ENCODE results near the gene TLR5. TPM values are rescaled to one million over a fixed set of nuclear protein-coding genes. Genes with fewer than 3 reads are reported as not detected.

The TLR5 gene
- total and polyA plus RNA-seq, 7 donors: 0.20 to 3.1 (median 0.80) TPM

DNA sequence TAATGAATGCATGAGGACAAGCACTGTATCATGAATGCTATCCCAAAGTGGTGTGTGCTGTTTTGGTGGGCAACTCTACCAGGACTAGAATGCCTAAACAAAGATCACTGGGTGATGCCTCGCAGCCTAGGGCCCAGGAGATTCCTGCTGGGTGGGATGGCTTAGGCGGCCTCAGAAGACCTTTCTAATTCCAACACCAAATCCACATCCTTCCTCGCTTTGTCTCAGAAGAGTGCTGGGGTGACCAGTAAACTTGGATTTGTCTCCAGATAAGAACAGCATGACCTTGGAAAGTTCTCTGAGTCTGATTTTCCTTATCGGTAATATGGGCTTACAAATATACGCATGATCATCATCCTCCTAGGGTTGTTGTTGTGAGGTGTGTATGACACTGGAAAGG lies 76.6 kb downstream of the TLR5 start:
- Histone ChIP-seq H3K9me3 (no peaks in the 10 kb centered on the region), H3K27me3 (ENCODE audit: insufficient read depth in 3 of 3, low read length in 2 of 3) (no peaks in the 10 kb centered on the region), H3K27ac (no peak overlapping the region), H3K36me3 (ENCODE audit: insufficient read depth in 1 of 2, low read depth in 1 of 2) (no peaks in the 10 kb centered on the region), H3K4me3 (no peak overlapping the region), H3K4me1 (no peaks in the 10 kb centered on the region)
- DNase-seq: no peak
- WGBS, 3 donors: 68 to 79% (median 76%) methylated on average over 5 of the region's 5 CpGs
- TF ChIP-seq CTCF (IDR thresholded peaks at IDR 0.05): no peak
- no peak for ATAC-seq
- intact Hi-C loops (cut with DNase I): no loop called here

DNA sequence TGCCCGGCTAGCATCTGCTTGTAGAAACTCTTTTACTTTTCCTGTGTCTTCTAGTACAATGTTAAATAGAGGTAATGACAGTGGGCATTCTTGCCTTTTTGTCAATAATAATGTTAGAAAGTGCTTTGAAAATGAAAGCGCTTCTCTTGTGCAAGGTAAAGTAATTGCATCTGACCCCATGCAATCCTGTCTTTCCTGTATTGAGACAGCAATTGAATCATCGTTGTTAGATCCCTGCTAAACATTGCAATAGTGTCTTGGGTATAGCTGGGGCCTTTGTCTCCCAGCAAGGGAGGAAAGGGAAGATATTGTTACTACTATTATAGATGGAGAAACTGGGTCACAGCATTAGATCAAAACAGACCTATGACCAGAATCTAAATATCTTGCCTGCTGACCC lies 80.9 kb downstream of the TLR5 start:
- TF ChIP-seq CTCF (IDR thresholded peaks at IDR 0.05): no peak
- intact Hi-C loops (cut with DNase I): no loop called here
- Histone ChIP-seq H3K4me3 (no peak overlapping the region), H3K9me3 (no peaks in the 10 kb centered on the region), H3K36me3 (ENCODE audit: insufficient read depth in 1 of 2, low read depth in 1 of 2) (no peaks in the 10 kb centered on the region), H3K27me3 (ENCODE audit: insufficient read depth in 3 of 3, low read length in 2 of 3) (no peaks in the 10 kb centered on the region), H3K27ac (no peak overlapping the region), H3K4me1 (no peaks in the 10 kb centered on the region)
- DNase-seq (no peak), ATAC-seq (no peak)
- 46 to 69% (median 50%) methylated on average over 3 of the region's 3 CpGs for WGBS, 3 donors

- Histone ChIP-seq H3K36me3 (ENCODE audit: insufficient read depth in 1 of 2, low read depth in 1 of 2) (no peaks in the 10 kb centered on the region), H3K27ac (no peak overlapping the region), H3K4me3 (no peak overlapping the region), H3K27me3 (ENCODE audit: insufficient read depth in 3 of 3, low read length in 2 of 3) (no peaks in the 10 kb centered on the region), H3K9me3 (no peaks in the 10 kb centered on the region), H3K4me1 (no peaks in the 10 kb centered on the region)
- WGBS, 3 donors: 91% methylated on average over 9 of the region's 9 CpGs
- intact Hi-C loops (cut with DNase I): no loop called here
- no peak for TF ChIP-seq CTCF (IDR thresholded peaks at IDR 0.05)
- DNase-seq: no peak
- no peak for ATAC-seq
Measured at GRCh38 chr1:223059526-223059925, 83.5 kb downstream of the TLR5 start.

Other genes with a start within 250 kb of the TLR5 start
- 1 to 10 TPM in 2 of 4 donors, under 1 TPM in 2; 0.15 to 3.9 (median 1.4) TPM for gene SUSD4, start 220.9 kb upstream of the TLR5 start, total RNA-seq
- under 1 TPM; 0.08 to 0.21 (median 0.20) TPM for gene SUSD4, start 220.9 kb upstream of the TLR5 start, polyA plus RNA-seq

All from psoas muscle (tissue), 8 donors.